Osteocyte (in vitro differentiated cells): ENCODE results near the gene PPP1R1C. TPM values are rescaled to one million over a fixed set of nuclear protein-coding genes. Genes with fewer than 3 reads are reported as not detected.

Experiments used
- DNase-seq: peaks from one replicate; pipeline ENCODE4 v3.0.0; 2021; ENCODE audit warnings: mixed read lengths; ENCODE audit not compliant: unreplicated experiment; ENCODE audit errors: extremely low spot score
- H3K27ac Mint-ChIP-seq: one replicate; pipeline ENCODE4 v1.8.0; 2021; ENCODE audit warnings: mild to moderate bottlenecking, mixed read lengths; ENCODE audit not compliant: unreplicated experiment
- H3K27me3 Mint-ChIP-seq: one replicate; pipeline ENCODE4 v1.8.0; 2021; ENCODE audit warnings: mixed read lengths; ENCODE audit not compliant: unreplicated experiment
- H3K36me3 Mint-ChIP-seq: one replicate; pipeline ENCODE4 v1.8.0; 2021; ENCODE audit warnings: mixed read lengths; ENCODE audit not compliant: unreplicated experiment
- H3K4me1 Mint-ChIP-seq: one replicate; pipeline ENCODE4 v1.8.0; 2021; ENCODE audit warnings: mixed read lengths; ENCODE audit not compliant: unreplicated experiment
- H3K4me3 Mint-ChIP-seq: one replicate; pipeline ENCODE4 v1.8.0; 2021; ENCODE audit warnings: mild to moderate bottlenecking, moderate library complexity, mixed read lengths; ENCODE audit not compliant: unreplicated experiment
- H3K9me3 Mint-ChIP-seq: one replicate; pipeline ENCODE4 v1.8.0; 2021; ENCODE audit warnings: mixed read lengths; ENCODE audit not compliant: unreplicated experiment
- total RNA-seq: library from RNA; stranded (reverse); gene quantifications from 2 replicates; pipeline ENCODE4 v1.2.1, GENCODE V29; 2021
- TF ChIP-seq, protein P1 (sequence below): fragments of 200-600 bp; sonication (generic); IDR thresholded peaks from 2 replicates; pipeline ENCODE4 v1.5.0; 2021; ENCODE audit warnings: antibody characterized with exemption, mild to moderate bottlenecking, moderate library complexity

PPP1R1C gene
- total RNA-seq, 1 donor from 2014 or later, result 1.6 TPM

- no peak overlapping the region for H3K4me3 Mint-ChIP-seq
- no peaks in the 10 kb centered on the region for H3K27me3 Mint-ChIP-seq
- no peaks in the 10 kb centered on the region for H3K9me3 Mint-ChIP-seq
- H3K27ac Mint-ChIP-seq, result no peak overlapping the region
- DNase-seq, result no peak
- TF ChIP-seq, protein P1, sequence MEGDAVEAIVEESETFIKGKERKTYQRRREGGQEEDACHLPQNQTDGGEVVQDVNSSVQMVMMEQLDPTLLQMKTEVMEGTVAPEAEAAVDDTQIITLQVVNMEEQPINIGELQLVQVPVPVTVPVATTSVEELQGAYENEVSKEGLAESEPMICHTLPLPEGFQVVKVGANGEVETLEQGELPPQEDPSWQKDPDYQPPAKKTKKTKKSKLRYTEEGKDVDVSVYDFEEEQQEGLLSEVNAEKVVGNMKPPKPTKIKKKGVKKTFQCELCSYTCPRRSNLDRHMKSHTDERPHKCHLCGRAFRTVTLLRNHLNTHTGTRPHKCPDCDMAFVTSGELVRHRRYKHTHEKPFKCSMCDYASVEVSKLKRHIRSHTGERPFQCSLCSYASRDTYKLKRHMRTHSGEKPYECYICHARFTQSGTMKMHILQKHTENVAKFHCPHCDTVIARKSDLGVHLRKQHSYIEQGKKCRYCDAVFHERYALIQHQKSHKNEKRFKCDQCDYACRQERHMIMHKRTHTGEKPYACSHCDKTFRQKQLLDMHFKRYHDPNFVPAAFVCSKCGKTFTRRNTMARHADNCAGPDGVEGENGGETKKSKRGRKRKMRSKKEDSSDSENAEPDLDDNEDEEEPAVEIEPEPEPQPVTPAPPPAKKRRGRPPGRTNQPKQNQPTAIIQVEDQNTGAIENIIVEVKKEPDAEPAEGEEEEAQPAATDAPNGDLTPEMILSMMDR, result no peak
- H3K36me3 Mint-ChIP-seq, result no peaks in the 10 kb centered on the region
- H3K4me1 Mint-ChIP-seq, result no peaks in the 10 kb centered on the region
Measured at GRCh38 chr2:182165202-182165601, 179.5 kb downstream of the PPP1R1C start.

- no peak overlapping the region for H3K4me3 Mint-ChIP-seq
- H3K27ac Mint-ChIP-seq, result no peak overlapping the region
- no peaks in the 10 kb centered on the region for H3K4me1 Mint-ChIP-seq
- no peaks in the 10 kb centered on the region for H3K9me3 Mint-ChIP-seq
- TF ChIP-seq, protein P1, result no peak
- H3K36me3 Mint-ChIP-seq, result no peaks in the 10 kb centered on the region
- H3K27me3 Mint-ChIP-seq, result no peaks in the 10 kb centered on the region
- no peak for DNase-seq
Measured at GRCh38 chr2:182166406-182166805, 180.8 kb downstream of the PPP1R1C start.

DNA sequence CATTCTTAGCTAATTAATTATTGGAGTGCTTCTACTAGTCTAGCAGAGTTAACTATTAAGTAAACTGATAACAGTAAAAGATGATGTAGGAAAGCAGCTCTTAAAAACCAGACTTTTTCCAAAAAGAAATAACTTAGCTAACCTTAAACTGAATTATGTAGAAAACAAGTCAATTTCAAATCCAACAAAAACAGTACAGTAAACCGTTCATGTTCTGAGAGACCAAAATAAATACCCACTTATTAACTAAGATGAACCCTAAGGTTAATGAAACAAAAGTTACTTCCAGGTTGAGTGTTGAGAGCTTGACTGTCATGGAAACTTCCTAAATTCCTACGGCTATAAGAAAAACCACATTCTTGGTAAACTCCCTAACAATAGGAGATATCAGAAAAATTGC lies 181.2 kb downstream of the PPP1R1C start:
- DNase-seq, result no peak
- Mint-ChIP-seq H3K27ac (no peak overlapping the region), H3K4me1 (no peaks in the 10 kb centered on the region), H3K4me3 (no peak overlapping the region), H3K9me3 (no peaks in the 10 kb centered on the region), H3K27me3 (no peaks in the 10 kb centered on the region), H3K36me3 (no peaks in the 10 kb centered on the region)
- TF ChIP-seq, protein P1, result no peak

Other genes starting within 250 kb of the PPP1R1C start
- gene ITPRID2, start 94.1 kb upstream of the PPP1R1C start, total RNA-seq, result 94.5 and 100 TPM in 2 replicates